Smooth muscle cell (in vitro differentiated cells): Measurements from ENCODE around the gene WWOX. TPM values are rescaled to one million over a fixed set of nuclear protein-coding genes. Genes with fewer than 3 reads are reported as not detected.

Experiments
- DNase-seq: peaks from one replicate; lab custom pipeline; 2025; ENCODE audit not compliant: unreplicated experiment; lab: John Stamatoyannopoulos, UW
- H2AFZ ChIP-seq: fragments of 200-600 bp; sonication (generic); 2 replicates; pipeline ENCODE4 v1.6.0; 2016; ENCODE audit warnings: antibody characterized with exemption, low read depth, mild to moderate bottlenecking
- H3F3A ChIP-seq: fragments of 200-600 bp; sonication (generic); 2 replicates; pipeline ENCODE4 v1.6.0; 2017; ENCODE audit warnings: antibody characterized with exemption, low read depth
- H3K27ac ChIP-seq: fragments of 200-600 bp; sonication (generic); 2 replicates; pipeline ENCODE4 v1.5.1; 2016; ENCODE audit warnings: low read depth, mild to moderate bottlenecking
- H3K27me3 ChIP-seq: fragments of 200-600 bp; sonication (generic); 2 replicates; pipeline ENCODE4 v1.6.1; 2016; ENCODE audit warnings: low read depth, mild to moderate bottlenecking
- H3K36me3 ChIP-seq: fragments of 200-600 bp; sonication (generic); 2 replicates; pipeline ENCODE4 v1.5.1; 2016; ENCODE audit warnings: low read depth
- H3K4me1 ChIP-seq: fragments of 200-600 bp; sonication (generic); 2 replicates; pipeline ENCODE4 v1.5.1; 2016; ENCODE audit warnings: low read depth
- H3K4me2 ChIP-seq: fragments of 200-600 bp; sonication (generic); 2 replicates; pipeline ENCODE4 v1.6.0; 2016; ENCODE audit warnings: mild to moderate bottlenecking
- H3K4me3 ChIP-seq: fragments of 200-600 bp; sonication (generic); 2 replicates; pipeline ENCODE4 v1.5.1; 2016; ENCODE audit warnings: mild to moderate bottlenecking
- H3K79me2 ChIP-seq: fragments of 200-600 bp; sonication (generic); 2 replicates; pipeline ENCODE4 v1.6.0; 2016; ENCODE audit warnings: low read depth, mild to moderate bottlenecking
- H3K9ac ChIP-seq: fragments of 200-600 bp; sonication (generic); 2 replicates; pipeline ENCODE4 v1.6.0; 2016; ENCODE audit warnings: low read depth
- H3K9me3 ChIP-seq: fragments of 200-600 bp; sonication (generic); replicated peaks from 2 replicates; pipeline ENCODE4 v1.5.1; 2016; ENCODE audit warnings: low read depth
- H4K20me1 ChIP-seq: fragments of 200-600 bp; sonication (generic); 2 replicates; pipeline ENCODE4 v1.6.0; 2016; ENCODE audit warnings: low read depth
- CTCF ChIP-seq: fragments of 200-600 bp; sonication (generic); IDR thresholded peaks from 2 replicates; pipeline ENCODE4 v1.5.1; 2017; ENCODE audit warnings: borderline replicate concordance, mild to moderate bottlenecking, antibody characterized with exemption; ENCODE audit not compliant: insufficient read depth, poor library complexity, severe bottlenecking
- WGBS: methylation state at CpG from one replicate; pipeline ENCODE4 v1.1.7; 2016; ENCODE audit warnings: low lambda C conversion rate; 5-methylcytosine and 5-hydroxymethylcytosine counted together
- polyA plus RNA-seq: library from polyadenylated mRNA; unstranded; fragments of >200 nt; fragmentation: Nextera tagmentation; extraction: Ambion mirVana; gene quantifications from 2 replicates; pipeline ENCODE4 v1.2.1, GENCODE V29; 2016
- total RNA-seq: library from RNA; depleted of rRNA; stranded (reverse); fragments of >200 nt; gene quantifications from 2 replicates; pipeline ENCODE4 v1.2.3, GENCODE V29; 2014

WWOX gene
- total and polyA plus RNA-seq, 2 experiments from 2014 or later: 7.5 to 14.0 TPM

GRCh38 chr16:79097166-79097565 is 997.7 kb downstream of the WWOX start:
- H3K9me3 ChIP-seq: no peaks in the 10 kb centered on the region
- no peaks in the 10 kb centered on the region for H3F3A ChIP-seq
- peaks cover 6% of the 10 kb centered on the region for H3K27me3 ChIP-seq
- H4K20me1 ChIP-seq: no peaks in the 10 kb centered on the region
- no peaks in the 10 kb centered on the region for H3K79me2 ChIP-seq
- no peak overlapping the region for H3K27ac ChIP-seq
- DNase-seq: no peak
- 92% methylated on average over 7 of the region's 7 CpGs for WGBS
- no peak overlapping the region for H3K4me2 ChIP-seq
- TF ChIP-seq CTCF: no peak
- no peak overlapping the region for H2AFZ ChIP-seq
- H3K4me3 ChIP-seq: no peak overlapping the region
- H3K9ac ChIP-seq: no peak overlapping the region
- peaks cover 11% of the 10 kb centered on the region for H3K4me1 ChIP-seq
- no peaks in the 10 kb centered on the region for H3K36me3 ChIP-seq

GRCh38 chr16:79097771-79098170 is 998.3 kb downstream of the WWOX start:
- Histone ChIP-seq H3K27ac (no peak overlapping the region), H3F3A (no peaks in the 10 kb centered on the region), H4K20me1 (no peaks in the 10 kb centered on the region), H2AFZ (no peak overlapping the region), H3K9me3 (no peaks in the 10 kb centered on the region), H3K79me2 (no peaks in the 10 kb centered on the region), H3K27me3 (peaks cover 12% of the 10 kb centered on the region), H3K4me1 (peaks cover 11% of the 10 kb centered on the region), H3K36me3 (no peaks in the 10 kb centered on the region), H3K4me2 (no peak overlapping the region), H3K9ac (no peak overlapping the region), H3K4me3 (no peak overlapping the region)
- no peak for TF ChIP-seq CTCF
- 84% methylated on average over 7 of the region's 7 CpGs for WGBS
- no peak for DNase-seq

- DNase-seq: no peak
- no peaks in the 10 kb centered on the region for H3K36me3 ChIP-seq
- H3K4me1 ChIP-seq: peaks cover 11% of the 10 kb centered on the region
- no peak for TF ChIP-seq CTCF
- no peak overlapping the region for H3K4me3 ChIP-seq
- no peaks in the 10 kb centered on the region for H3F3A ChIP-seq
- no peak overlapping the region for H3K4me2 ChIP-seq
- no peaks in the 10 kb centered on the region for H3K9me3 ChIP-seq
- no peak overlapping the region for H2AFZ ChIP-seq
- H3K27me3 ChIP-seq: peaks cover 23% of the 10 kb centered on the region
- H3K9ac ChIP-seq: no peak overlapping the region
- no peak overlapping the region for H3K27ac ChIP-seq
- H3K79me2 ChIP-seq: no peaks in the 10 kb centered on the region
- H4K20me1 ChIP-seq: no peaks in the 10 kb centered on the region
- WGBS: 80% methylated on average over 3 of the region's 3 CpGs
Observed at GRCh38 chr16:79098907-79099306, 999.5 kb downstream of the WWOX start.

GRCh38 chr16:79099716-79100115 is 1000.3 kb downstream of the WWOX start:
- no peak for DNase-seq
- WGBS: 61% methylated on average over 2 of the region's 2 CpGs
- Histone ChIP-seq H3K9ac (no peak overlapping the region), H3K9me3 (no peaks in the 10 kb centered on the region), H3K4me1 (peaks cover 17% of the 10 kb centered on the region), H2AFZ (no peak overlapping the region), H3K4me2 (no peak overlapping the region), H4K20me1 (no peaks in the 10 kb centered on the region), H3K36me3 (no peaks in the 10 kb centered on the region), H3K79me2 (no peaks in the 10 kb centered on the region), H3K27ac (no peak overlapping the region), H3F3A (no peaks in the 10 kb centered on the region), H3K27me3 (peaks cover 23% of the 10 kb centered on the region), H3K4me3 (no peak overlapping the region)
- TF ChIP-seq CTCF: no peak
